Umbilical cord (tissue), 2 donors: ENCODE data around the gene QDPR. TPM values are rescaled to one million over a fixed set of nuclear protein-coding genes. Genes with fewer than 3 reads are reported as not detected.

Experiments
- DNase-seq: peaks from one replicate; pipeline ENCODE4 v3.0.0-alpha.2; 2015; ENCODE audit warnings: low spot score
- total RNA-seq: library from RNA; depleted of rRNA; stranded (reverse); fragments of >200 nt; gene quantifications from one replicate; pipeline ENCODE4 v1.2.3, GENCODE V29; 2014; ENCODE audit warnings: low replicate concordance; ENCODE audit not compliant: insufficient read depth

QDPR gene
- total RNA-seq, 1 donor from 2014 or later = 9.4 TPM

DNA sequence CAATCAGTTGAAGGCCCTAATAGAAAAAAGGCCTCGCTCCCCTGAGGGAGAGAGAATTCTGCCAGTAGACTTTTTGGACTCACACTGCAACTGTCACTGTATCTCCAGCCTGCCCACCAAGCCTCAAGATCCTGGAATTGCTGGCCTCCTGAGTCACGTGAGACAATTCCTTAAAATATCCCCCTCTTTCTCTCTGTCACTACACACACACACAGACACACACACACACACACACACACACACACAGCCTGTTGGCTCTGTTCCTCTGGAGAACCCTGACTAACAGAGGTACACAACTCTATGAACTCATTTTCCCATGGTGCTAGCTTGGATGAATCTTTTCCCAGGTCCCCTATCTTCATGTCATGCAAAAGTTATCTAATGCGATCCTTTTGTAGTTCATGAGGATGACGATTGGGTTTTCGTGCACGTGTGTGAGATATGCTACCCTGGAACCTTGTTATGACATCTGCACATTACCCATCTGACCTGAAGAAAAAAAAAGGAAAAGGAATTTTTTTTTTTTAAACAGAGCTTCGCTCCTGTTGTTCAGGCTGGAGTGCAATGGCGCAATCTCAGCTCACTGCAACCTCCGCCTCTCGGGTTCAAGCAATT, 16.8 kb upstream of the QDPR start:
- DNase-seq = no peak

DNA sequence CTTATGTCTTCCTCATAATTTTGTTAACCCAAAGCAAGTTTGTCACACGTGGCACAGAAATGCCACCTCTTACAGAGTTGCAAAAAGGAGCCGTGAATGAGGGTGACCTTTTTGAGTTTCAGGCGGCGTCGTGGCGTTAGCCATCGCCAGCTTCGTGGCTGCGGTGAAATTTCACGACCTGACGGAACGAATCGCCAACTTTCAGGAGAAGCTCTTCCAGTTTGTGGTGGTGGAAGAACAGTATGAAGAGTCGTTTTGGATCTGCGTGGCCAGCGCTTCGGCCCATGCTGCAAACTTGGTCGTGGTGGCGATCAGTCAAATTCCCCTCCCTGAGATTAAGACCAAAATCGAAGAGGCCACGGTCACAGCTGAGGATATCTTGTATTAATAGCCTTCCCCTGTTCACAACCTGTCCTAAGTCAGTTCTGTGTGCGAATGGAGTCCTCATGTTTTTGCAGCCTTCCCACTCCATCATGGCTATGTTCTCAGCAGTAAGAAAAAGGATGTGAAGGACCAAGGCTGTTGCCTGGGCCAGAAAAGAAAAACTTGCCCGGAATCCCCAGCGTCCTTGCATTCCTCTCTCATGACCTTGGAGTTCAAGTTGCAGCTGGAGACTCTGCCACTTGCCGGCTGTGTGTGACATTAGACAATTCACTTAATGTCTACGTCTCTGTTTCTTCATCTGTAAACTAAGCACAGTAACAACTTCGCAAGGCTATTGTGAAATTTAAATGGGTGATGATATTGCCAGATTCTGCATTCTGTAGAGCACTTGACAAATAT, 15.0 kb upstream of the QDPR start:
- DNase-seq = no peak

DNA sequence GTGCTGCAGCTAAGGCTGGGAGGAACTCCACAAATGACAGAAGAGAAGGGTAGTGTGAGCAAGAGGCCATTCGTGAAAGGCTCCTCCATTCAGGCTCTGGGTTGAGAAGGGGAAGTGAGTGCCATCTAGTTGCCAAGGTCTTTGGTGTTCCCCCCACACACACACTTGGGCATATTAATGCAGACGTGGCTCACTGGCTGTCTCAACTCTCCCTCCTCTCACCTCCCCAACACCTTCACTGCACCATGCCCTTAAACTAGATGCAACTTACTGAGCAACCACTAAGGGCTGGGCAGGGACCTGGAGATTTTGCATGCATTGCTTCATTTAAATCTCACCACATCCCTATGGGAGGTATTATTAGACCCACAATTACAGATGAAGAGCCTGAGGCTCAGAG, 11.8 kb upstream of the QDPR start:
- no peak for DNase-seq

DNA sequence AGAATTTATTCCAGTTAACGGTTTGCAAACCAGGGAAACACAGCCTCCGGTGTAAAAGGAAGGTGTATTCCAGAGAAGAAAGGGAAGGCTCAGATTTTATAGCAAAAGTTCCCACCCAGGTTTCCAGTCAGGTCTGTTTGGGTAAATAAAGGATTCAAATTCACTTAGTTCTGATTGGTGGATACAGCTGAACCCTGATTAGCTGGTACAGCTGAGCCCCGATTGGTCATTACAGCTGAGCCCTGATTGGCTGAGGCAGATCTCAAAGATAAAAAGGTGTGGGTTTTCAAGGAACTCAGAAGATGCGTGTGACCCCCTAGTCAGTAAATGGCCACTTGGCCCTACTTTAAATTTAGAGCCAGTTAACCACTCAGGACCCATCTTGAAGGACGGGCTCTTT, 9.7 kb upstream of the QDPR start:
- no peak for DNase-seq

DNA sequence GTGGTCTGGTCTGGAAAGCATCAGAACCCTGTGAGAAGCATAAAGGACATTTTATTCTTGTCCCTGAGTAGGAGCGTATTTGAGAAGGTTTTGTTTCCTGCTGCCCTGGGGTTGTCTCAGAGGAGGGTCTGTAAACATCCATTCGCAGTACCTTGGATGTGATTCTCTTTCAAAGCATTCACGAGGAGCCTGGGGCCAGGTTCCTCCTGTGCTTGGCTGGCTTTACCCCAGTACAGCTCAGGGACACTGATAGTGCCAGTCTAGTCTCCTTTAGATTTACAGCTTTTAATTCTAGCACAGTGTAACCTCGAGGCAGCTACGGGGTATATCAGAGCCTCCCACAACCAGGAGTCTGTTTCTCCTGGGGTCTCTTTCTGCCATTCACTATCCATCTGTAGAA, 5.8 kb upstream of the QDPR start:
- DNase-seq = no peak

DNA sequence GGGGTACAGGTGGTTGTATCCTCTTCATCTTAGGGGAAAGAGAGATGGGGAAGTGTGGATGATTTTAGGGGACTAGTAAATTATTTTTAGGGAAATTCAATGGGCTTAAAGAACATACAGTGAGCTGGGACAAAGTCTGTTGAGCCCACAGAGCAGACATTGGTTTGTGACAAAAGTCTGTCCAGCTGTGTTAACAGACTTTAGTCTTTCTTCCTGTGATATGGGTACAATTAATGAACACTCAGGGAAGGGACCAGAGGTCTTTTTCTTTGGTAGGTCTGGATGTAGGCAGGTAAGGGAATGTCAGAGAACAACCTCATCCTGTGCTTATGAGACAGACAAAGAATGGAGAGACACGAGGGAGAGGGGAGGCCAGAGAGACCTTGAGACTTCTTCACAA, 5.1 kb upstream of the QDPR start:
- no peak for DNase-seq

DNA sequence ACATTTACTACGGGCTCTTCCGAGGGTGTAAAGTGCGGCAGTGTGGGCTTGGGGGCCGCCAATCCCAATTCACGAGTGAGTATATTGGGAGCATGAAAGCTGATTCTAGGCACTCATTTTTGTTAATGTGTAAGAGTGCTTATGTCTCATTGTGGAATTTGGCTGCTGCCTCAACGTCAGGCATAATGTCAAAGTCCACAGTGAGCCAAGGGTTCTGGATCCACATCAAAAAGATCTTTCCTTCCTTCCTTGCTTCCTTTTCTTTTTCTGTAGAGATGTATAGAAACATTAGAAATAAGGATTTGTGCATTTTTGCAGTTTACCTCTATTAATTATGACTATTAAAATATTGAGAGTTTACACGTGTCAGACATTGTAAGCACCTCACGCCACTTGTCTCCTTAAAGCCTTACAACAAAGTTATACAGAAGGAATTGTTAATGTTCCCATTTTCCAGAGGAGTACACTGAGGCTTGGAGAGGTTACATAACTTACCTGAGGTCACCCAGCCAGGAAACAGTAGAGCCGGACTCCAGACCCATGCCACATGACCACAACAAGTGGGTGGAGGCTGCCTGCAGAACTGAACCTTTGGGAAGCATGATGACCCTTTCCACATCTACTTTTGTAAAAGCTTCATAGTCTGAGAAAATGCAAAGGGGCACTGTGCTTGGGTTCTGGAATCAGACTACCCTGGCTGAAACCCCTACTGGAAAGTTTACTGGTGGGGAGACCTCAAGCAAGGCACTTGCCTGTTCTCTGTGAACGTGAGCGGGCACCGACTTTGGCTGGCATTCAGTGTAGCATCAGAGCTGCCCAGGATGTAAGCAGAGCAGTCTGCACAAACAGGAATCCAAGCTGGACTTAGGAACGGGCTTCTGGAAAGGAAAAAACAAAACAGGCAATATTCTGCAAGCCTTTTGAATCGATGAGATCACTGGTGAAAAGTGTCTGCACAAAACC, 3.8 kb upstream of the QDPR start:
- DNase-seq = no peak

DNA sequence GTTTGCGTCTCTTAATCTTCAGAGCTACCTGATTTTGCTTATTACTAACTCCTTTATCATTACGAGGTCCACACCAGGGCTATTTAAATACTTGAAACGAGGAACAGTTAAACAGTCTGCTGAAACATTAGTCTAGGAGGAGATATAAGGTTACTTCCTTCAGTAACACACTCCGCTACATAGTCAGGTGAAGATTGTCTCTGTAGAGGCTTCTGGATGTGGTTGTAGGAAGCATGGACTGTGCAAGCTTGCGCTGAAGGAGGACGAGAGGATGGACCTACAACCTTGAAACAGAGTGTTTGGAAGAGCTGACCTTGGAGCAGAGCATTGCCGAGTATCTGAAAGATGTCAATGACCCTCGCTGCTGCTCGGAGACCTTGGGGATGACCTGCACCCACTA, 3.0 kb upstream of the QDPR start, which contains the start of gene CLRN2:
TSS of gene CLRN2 (plus strand) at position 301 of the 400 bp plus-strand sequence. CDS start 102 bp downstream, outside the sequence.
- DNase-seq = no peak

DNA sequence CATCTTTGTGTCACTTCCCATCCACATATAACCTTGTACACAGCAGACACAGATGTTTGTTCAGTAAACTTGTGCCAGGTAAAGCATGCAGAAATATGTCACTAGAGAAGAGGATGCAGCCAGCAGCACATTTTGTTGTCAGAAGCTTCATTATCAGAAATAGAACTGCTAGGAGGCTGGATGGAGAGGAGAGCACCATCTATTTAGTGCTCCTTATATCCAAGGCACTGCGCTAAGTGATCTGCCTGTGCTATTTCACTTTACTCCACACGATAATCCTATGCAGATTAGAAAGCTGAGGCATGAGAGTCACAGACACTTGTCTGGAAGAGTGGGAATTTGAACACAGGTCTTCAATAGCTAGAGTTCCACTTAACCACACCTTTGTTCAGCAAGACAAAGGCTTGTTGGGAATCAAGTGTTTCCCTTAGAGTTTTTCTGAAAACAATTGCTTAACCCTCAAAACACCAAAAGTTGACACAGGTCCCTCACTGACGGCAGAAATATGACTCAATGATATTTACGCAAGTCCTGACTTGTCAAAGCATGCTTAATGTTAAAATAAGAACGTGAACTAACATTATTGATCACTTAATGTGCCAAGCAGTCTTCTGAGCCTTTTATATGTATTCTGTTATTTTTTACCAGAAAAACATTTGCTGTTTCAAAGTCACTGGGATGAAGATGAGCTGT, 1.2 kb upstream of the QDPR start:
- no peak for DNase-seq

DNA sequence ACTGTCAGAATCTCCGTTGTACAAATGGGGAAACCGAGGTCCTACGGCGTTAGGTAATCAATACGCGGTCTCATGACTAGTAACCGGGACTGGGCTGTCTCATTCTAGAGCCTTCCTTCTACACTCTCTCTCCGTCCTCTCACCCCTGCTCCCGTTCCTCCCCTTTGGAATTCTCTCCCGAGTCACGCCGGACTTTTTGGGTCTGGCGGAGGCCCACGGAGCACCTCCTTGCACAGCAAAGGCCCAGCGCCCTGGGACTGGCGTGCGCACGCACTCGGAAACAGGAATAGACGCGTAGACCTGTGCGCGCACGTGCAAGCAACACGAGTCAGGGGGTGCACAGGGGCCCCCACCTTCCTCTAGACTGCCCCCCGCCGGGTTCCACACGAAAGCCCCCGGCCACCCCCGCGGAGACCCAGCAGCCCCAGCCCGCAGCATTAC, 361 bp downstream of the QDPR start:
- peak; percentile 41 for DNase-seq

DNA sequence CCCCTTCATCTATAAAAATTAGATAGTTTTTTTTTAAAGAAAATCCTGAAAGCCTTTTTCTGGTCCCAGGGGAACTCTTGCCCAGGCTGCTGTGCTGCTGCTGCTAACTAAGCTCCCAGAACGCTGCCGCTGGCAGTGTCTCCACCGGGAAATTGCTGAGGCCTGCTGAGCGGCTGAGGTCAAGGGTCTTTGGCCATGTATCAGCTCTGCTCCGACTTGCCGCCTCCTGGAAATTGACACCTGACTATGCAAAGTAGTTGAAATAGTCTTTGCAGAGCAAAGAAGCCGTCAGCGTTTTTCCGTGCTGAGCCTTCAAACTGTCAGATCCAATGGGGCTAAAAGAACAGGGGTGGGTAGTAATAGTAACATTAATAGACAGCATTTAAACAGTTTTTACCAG, 839 bp downstream of the QDPR start:
- DNase-seq = peak; percentile 24

DNA sequence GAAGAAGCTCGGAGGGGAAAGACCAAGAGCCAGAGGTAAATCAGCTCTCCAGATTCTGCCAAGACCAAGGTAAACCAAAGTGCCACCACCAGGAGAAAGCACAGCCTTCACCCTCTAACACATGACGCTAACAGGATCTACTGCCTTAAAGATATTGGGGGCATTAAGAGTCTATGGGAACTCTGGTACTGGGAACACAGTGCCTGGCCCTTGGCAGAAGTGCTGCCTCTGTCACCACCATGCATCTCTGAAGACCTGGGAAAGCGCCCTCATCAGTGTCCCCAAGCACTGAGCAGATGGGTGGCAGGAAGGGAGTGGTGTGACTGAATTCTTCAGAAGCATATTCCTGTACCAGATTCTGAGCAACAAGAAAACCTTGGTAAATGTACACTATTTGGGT, 1.3 kb downstream of the QDPR start:
- no peak for DNase-seq

DNA sequence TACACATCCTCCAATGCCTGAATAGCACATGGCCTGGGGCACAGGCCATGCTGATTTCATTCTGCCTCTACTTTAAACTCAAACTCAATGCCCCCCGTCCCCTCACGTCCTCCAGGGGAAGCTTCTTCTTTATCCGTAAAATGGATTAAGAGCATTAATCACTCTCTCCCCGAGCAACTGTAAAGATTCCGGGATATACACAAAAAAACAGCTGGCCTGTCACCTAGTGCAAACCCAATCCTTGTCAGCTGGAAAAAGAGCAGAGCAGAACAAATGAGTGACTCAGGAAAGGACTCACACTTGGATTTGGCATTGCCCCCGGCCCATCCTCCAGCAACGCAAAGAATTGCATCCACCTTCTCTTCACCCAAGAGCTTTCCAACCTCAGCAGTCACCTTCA, 7.8 kb downstream of the QDPR start:
- DNase-seq = no peak

DNA sequence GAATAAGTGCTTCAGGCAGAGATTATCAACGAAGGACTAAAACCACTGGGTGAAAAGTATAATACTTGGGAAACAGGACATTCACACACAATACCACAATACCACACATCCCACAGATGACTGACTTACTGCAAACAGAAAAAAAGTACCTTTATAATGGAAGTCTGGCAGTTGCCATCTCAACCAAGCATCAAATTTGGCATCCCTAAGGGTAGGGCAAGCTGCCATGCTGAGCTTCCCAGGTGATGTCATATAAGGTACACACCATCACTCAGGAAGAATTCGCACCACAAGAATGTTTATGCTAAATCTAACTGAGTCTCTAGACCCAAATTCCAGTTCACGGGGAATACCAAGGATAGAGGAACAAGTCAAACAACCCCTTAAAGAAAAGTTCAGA, 9.1 kb downstream of the QDPR start:
- DNase-seq = no peak

DNA sequence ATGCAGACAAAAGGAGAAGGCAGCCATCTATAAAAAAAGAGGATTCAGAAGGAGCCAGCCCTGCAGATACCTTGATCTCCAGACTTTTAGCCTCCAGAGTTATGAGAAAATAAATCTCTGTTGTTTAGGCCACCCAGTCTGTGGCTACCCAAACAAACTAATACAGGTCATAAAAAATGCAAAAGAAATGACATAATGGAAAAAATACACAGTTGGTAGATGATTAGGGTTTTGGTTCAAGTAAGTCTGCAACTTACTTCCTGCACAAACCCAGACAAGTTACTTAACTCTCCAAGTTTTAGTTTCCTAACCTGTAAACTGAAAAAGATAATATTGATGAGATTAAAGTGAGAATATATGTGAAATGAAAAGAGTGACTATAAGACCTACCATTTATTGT, 11.3 kb downstream of the QDPR start:
- no peak for DNase-seq

DNA sequence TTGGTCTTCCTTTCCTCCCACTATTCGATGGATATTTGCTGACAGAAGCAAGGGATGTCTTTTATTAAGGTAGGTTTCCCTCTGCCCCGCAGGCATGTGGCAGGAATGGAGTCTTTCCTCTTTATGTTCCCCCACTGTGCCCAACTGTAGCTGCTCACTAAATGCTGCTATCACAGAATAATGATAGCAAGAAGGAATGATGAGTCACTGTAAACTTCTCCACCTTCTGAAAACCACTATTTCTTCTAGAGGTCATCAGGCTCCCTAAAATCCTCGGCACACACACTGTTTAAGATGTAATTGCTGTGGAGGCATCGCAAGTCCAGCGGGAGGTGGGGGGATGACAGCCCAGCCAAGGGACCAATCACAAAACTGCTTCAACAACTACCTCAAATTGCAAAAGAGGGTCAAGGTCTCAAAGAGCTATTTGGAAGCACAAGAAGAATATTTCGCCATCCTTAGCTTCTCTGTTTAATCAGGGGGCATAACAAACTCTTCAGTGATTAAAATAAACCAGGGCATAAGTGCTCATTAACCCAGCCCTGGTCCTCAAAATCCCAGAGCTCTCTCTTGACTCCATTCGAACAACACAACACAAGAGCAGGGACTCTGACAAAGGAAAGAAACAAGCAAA, 13.9 kb downstream of the QDPR start:
- no peak for DNase-seq

DNA sequence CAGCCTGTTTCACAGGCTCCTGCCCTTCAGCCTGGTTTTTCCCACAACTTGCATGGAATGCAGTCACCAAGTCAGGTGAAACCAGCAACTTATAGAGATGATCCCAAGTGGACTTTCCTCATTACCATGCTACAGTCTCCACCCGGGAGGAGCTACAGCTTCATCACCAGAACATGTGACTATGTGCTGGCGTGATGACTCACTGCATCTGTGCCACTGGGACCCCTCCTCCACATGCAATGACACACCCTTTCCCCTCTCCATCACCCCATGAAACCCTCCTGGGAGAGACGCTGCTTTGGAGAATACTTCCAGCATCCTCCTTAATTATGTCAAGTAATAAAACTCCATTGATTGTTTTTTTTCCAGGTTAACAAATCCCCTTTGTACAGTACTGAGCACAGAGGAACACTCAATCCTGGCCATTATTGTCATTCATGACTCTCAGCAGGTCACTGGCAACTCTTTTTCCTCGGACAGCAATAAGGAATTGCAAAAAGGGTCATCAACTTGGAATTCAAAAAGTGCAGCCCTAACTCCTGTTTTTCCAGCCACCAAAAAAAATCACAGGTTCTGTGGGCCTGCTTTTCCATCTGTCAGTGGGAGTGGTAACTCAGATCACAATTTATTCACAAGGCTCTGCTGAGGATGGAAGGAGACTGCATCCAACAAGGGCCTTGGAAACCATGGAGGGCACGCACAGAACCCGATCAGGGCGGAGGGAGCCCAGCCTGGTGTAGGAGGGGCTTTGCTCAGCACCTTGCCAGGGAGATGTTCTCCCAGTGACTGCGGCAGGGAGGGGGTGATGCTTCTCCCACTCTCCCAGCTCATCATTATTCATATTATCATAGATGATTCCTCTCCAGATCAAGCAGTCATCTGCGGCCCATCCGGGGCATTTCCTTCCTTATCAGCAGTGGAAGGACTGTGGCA, 17.4 kb downstream of the QDPR start:
- DNase-seq = no peak

DNA sequence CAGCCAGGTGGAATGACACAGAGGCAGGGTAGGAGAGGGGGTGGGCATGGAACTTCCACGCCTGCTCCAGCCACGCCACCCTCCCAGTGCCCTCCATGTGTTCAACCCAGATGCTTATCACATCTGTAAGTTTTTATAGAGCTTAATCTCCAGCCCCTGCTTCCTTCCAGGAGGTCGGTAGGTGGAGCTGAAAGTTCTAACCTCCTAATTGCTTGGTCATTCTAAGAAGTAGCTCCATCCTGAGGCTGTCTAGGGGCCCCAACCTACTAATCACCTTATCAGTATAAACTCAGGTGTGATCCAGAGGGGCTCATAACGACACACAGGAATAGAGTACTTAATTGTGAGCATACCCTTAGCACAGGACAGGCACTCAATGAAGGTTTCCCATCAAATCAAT, 18.3 kb downstream of the QDPR start:
- DNase-seq = no peak

DNA sequence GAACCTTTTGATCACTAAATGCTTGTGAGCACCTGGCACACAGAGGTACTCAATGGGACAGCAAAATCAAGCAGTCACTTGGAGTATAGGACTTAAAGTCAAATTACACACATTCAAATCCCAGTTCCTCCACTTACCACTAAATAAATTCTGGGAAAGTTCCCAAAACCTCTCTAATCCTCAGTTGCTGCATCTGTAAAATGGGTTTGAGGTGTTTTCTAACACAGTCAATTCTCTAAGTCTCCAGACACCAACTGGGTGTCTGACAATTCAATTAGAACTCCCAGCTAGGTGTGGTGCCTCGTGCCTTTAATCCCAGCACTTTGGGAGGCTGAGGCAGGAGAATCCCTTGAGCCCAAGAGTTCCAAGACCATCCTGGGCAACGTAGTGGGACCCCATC, 19.0 kb downstream of the QDPR start:
- no peak for DNase-seq
